NCI-H1092 (cell line): ENCODE data around the gene EMC6.

Source experiments
- DNase-seq: peaks from one replicate; lab custom pipeline; 2025; lab: John Stamatoyannopoulos, UW

EMC6 gene

GRCh38 chr17:3656353-3656752, 12.3 kb upstream of the EMC6 start:
- no peak for DNase-seq

- DNase-seq: no peak
These were observed 11.6 kb upstream of the EMC6 start for GRCh38 chr17:3656755-3657587.

- no peak for DNase-seq
These were observed 11.1 kb upstream of the EMC6 start for GRCh38 chr17:3657588-3657869.

GRCh38 chr17:3657874-3658783, 10.5 kb upstream of the EMC6 start:
- no peak for DNase-seq

GRCh38 chr17:3658784-3659449, 9.7 kb upstream of the EMC6 start:
- no peak for DNase-seq

- no peak for DNase-seq
These were observed 9.0 kb upstream of the EMC6 start for GRCh38 chr17:3659541-3660111.

GRCh38 chr17:3660311-3660891, 8.2 kb upstream of the EMC6 start:
- DNase-seq: no peak

GRCh38 chr17:3663102-3664011, 5.3 kb upstream of the EMC6 start:
- DNase-seq: no peak

- DNase-seq: no peak
These were observed 2.8 kb upstream of the EMC6 start for GRCh38 chr17:3665834-3666233.

- DNase-seq: no peak
These were observed 2.1 kb upstream of the EMC6 start for GRCh38 chr17:3666516-3666915.

GRCh38 chr17:3667366-3668278, 990 bp upstream of the EMC6 start:
- DNase-seq: no peak

GRCh38 chr17:3669085-3669347, 404 bp downstream of the EMC6 start:
- DNase-seq: no peak

GRCh38 chr17:3669548-3669947, 936 bp downstream of the EMC6 start:
- no peak for DNase-seq

GRCh38 chr17:3672571-3672970, 4.0 kb downstream of the EMC6 start:
- DNase-seq: no peak

- DNase-seq: no peak
These were observed 7.3 kb downstream of the EMC6 start for GRCh38 chr17:3675886-3676285.

- no peak for DNase-seq
These were observed 9.6 kb downstream of the EMC6 start for GRCh38 chr17:3678095-3678820.

GRCh38 chr17:3678821-3679530, 10.4 kb downstream of the EMC6 start:
- no peak for DNase-seq

- DNase-seq: no peak
These were observed 11.0 kb downstream of the EMC6 start for GRCh38 chr17:3679531-3680126.
